KOPT-K1 (cell line): ENCODE measurements around the gene DIS3L2.
"Not testable (repeated sequence)": the region's sequence is repeated elsewhere in the genome, so short reads cannot be mapped to it uniquely, and the experiment has no call there.

ENCODE experiments used
- H3K27ac ChIP-seq: fragments of 200-600 bp; sonication (generic); 2 replicates; pipeline ENCODE4 v1.5.1; 2016; ENCODE audit warnings: antibody characterized with exemption, mild to moderate bottlenecking, low read depth, low read length; ENCODE audit not compliant: poor library complexity, severe bottlenecking
- H3K36me3 ChIP-seq: fragments of 200-600 bp; sonication (generic); 2 replicates; pipeline ENCODE4 v1.5.1; 2017; ENCODE audit warnings: antibody characterized with exemption, mild to moderate bottlenecking, low read length, moderate library complexity; ENCODE audit not compliant: insufficient read depth
- H3K9me3 ChIP-seq: fragments of 200-600 bp; sonication (generic); 2 replicates; pipeline ENCODE4 v1.5.1; 2017; ENCODE audit warnings: antibody characterized with exemption, low read length, mild to moderate bottlenecking; ENCODE audit not compliant: insufficient read depth, poor library complexity, severe bottlenecking

The DIS3L2 gene

GRCh38 chr2:232115728-232116361, 154.3 kb downstream of the DIS3L2 start:
- not testable (repeated sequence) for H3K36me3 ChIP-seq, H3K27ac ChIP-seq
- peaks cover 14% of the 10 kb centered on the region for H3K9me3 ChIP-seq

DNA sequence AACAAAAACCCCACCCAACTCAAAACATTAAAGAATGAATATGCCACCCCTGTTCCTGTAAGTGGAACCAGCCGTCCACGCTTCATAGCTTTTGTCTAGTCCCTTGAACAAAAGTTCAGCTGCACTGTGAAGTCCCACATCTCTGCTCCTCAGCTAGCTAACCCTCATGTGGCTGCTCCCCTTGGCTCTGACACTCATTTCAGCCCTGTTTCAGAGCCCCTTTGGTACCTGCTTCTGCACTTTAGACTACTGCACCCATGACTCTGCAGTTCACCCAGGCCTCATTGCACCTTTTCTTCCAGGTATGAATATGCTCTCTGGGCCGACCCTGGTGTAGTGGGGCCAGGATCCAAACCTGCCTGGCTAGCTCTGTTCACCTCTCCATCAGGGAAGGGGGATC, 155.3 kb downstream of the DIS3L2 start:
- Histone ChIP-seq H3K27ac (no peak overlapping the region), H3K36me3 (no peaks in the 10 kb centered on the region), H3K9me3 (peaks cover 14% of the 10 kb centered on the region)

DNA sequence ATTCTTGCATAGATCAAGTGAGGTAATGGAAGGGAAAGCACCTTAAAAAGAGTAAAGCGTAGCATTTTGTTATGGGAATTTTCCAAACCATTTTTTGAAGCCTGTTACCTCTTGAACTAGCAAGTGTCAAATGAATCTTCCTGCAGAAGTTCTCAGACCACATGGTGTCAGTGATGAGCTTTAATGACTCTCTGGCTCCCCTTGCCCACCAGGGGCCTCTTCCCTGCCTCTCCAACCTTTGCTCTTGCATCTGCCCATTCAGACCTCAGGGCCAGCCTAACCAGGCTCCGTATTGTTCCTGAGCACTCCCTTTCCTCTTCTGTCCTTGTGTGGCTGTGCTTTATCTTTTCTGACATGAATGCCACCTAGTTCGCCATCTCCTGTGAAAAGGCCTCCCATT, 155.9 kb downstream of the DIS3L2 start:
- Histone ChIP-seq H3K27ac (no peak overlapping the region), H3K36me3 (no peaks in the 10 kb centered on the region)

GRCh38 chr2:232120911-232121310, 159.4 kb downstream of the DIS3L2 start:
- Histone ChIP-seq H3K9me3 (no peaks in the 10 kb centered on the region), H3K27ac (no peak overlapping the region), H3K36me3 (no peaks in the 10 kb centered on the region)

More for the DNA sequence above, 155.9 kb downstream of the DIS3L2 start:
- H3K9me3 ChIP-seq = peaks cover 13% of the 10 kb centered on the region

DNA sequence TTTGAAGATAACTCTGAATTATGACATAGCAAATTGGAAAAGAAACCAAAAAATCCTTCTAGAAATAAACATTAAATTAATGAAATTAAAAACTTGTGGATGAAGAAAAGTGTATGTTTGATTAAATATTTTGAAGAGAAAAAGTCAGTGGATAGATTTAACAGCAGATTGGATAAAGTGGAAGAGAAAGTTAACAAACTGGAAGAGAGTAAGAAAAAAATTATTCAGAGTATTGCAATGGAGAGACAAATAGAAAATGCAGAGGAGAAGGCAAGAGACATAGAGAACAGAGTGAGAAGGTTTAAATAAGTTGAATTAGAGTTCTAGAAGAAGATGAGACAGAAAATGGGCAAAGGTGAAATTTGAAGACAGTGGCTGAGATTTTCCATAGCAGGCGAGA, 162.8 kb downstream of the DIS3L2 start:
- H3K36me3 ChIP-seq = no peaks in the 10 kb centered on the region
- no peak overlapping the region for H3K27ac ChIP-seq
- H3K9me3 ChIP-seq = no peaks in the 10 kb centered on the region

GRCh38 chr2:232126301-232127099, 165.0 kb downstream of the DIS3L2 start:
- Histone ChIP-seq H3K9me3 (no peaks in the 10 kb centered on the region), H3K36me3 (peaks cover 3% of the 10 kb centered on the region; the same call in 1 of the 2 replicates), H3K27ac (no peak overlapping the region)

DNA sequence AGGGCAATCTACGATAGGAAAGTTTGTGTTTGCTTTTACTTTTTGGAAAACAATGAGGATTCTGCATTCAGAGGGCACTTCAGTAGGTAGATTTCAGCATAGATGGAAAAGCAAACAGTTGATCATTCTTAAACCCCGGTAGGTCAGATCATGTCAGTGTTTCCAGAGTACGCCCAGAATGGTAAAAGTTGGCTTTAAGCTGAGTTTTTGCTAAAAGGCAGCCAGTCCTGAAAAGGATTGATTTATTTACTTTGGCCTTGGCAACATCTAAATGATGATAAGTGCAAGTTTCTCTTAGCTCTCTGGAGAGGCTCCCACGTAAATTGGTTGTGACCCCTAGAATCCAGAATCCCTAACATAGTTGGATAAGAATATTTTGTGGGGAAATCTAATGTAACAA, 168.0 kb downstream of the DIS3L2 start:
- no peaks in the 10 kb centered on the region for H3K9me3 ChIP-seq
- peaks cover 20% of the 10 kb centered on the region; the same call in 1 of the 2 replicates for H3K36me3 ChIP-seq
- peak overlapping the region; percentile 46 for H3K27ac ChIP-seq

GRCh38 chr2:232132181-232132580, 170.7 kb downstream of the DIS3L2 start:
- Histone ChIP-seq H3K27ac (no peak overlapping the region), H3K36me3 (peaks cover 20% of the 10 kb centered on the region; the same call in 1 of the 2 replicates), H3K9me3 (no peaks in the 10 kb centered on the region)

DNA sequence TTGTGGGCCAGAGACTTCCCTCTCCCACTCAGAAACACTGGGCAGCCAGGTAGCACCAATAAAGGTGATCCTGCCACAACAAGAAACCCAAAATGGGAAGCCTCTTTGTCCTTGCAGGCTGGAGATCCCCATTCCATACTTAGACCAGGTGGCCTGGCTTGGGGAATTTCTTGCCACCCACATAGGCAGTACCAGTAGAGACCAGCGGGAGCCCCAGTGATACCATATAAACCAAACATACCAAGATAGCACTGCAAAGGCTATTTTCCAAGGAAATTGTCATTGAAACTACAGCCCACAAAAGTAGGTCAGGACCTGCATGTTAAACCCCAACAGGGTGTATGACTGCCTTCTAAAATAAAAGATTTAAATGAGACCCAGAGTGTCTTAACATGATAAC, 171.6 kb downstream of the DIS3L2 start:
- Histone ChIP-seq H3K36me3 (peaks cover 20% of the 10 kb centered on the region; the same call in 1 of the 2 replicates), H3K9me3 (no peaks in the 10 kb centered on the region), H3K27ac (no peak overlapping the region)

DNA sequence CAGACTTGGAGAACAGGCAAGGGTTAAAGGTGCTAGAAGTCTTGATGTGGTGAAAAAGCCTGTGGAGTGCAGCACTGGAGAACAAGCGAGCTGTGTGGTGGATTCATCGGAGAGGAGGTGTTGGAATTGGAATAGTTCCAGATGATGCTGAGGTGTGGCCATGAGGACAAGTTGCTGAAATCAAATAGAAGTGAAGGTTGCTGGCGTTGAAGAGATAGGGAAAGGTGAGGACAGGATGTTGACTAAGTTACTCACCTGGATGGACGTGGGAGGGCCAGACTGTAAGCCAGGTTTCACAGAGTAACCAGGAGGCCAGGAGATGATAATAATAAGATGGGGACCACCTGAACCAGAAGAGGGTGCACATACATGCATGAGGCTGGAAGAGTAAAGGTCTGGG, 173.4 kb downstream of the DIS3L2 start:
- Histone ChIP-seq H3K9me3 (no peaks in the 10 kb centered on the region), H3K36me3 (peaks cover 20% of the 10 kb centered on the region; the same call in 1 of the 2 replicates), H3K27ac (no peak overlapping the region)

- Histone ChIP-seq H3K27ac (peak overlapping the region; percentile 56), H3K36me3 (peaks cover 8% of the 10 kb centered on the region; the same call in 1 of the 2 replicates), H3K9me3 (no peaks in the 10 kb centered on the region)
Observed at GRCh38 chr2:232137356-232138147, 176.0 kb downstream of the DIS3L2 start.

DNA sequence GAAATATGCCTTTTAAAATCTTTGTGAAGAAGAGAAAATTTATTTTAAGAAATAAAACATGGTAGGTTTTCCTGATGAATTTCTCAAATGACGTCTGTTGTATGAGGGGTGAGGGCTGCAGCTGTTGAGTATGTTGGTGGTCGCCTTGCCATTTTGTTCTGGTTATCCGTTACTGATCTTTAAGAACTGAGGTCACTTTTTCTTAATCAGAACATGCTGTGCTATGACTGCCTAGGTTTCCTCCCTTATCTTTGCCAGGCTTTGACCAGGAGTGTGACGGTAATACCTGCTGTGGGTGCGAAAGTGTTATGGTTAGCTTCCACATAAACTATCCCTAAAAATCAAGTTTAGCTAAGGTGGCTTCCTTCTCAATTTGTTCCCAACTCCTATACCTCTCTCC, 176.9 kb downstream of the DIS3L2 start:
- Histone ChIP-seq H3K27ac (peak overlapping the region; percentile 56), H3K9me3 (no peaks in the 10 kb centered on the region), H3K36me3 (no peaks in the 10 kb centered on the region)

GRCh38 chr2:232139171-232139594, 177.7 kb downstream of the DIS3L2 start:
- no peaks in the 10 kb centered on the region for H3K9me3 ChIP-seq
- peak overlapping the region; percentile 56 for H3K27ac ChIP-seq
- no peaks in the 10 kb centered on the region for H3K36me3 ChIP-seq

DNA sequence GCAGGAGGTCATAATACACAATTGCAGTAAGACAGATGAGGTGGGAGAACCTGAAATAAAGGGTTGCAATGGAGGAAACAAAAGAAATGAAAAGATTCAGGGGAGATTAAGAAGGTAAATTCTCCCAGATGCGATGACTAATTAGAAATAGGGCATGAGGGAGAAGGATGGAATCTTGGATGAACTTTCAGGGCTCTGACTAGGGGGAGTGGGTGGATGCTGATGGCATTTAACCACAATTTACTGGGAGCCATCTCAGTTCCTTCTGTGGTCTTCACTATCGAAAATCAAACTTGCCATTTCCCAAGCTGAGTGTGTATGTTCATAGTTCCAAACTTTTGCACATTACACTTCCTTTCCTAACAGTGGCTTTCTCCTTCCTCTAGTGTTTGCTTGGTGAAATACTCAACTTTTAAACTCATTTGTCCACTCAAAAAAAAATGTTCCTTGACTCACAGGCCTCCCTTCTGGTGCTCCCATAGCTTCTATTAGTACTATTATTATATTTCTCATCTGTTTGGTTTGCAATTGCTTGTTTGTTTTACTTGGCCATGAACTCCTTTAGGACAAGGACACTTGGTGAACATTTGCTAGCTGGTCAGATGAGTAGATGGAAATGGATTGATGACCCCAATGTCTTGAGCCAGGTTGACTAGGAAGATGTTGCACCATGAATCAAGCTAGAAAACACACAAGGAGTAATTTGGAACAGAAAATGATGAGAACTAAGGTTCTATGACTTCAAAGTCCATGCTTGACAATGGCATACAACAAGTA, 178.5 kb downstream of the DIS3L2 start:
- H3K27ac ChIP-seq = peak overlapping the region; percentile 56
- H3K9me3 ChIP-seq = no peaks in the 10 kb centered on the region

More for the DNA sequence above, 178.5 kb downstream of the DIS3L2 start:
- no peaks in the 10 kb centered on the region for H3K36me3 ChIP-seq
